GM21825 (cell line): ENCODE measurements around the gene SLC5A6.
"Not testable (repeated sequence)": the region's sequence is repeated elsewhere in the genome, so short reads cannot be mapped to it uniquely, and the experiment has no call there.

Experiments used
- ATAC-seq: cut with Tn5 transposase; IDR thresholded peaks from one replicate; pipeline ENCODE4 v1.9.1; 2021; ENCODE audit warnings: mild to moderate bottlenecking, moderate library complexity; ENCODE audit not compliant: unreplicated experiment

Gene SLC5A6

GRCh38 chr2:27177441-27178351, 34.4 kb downstream of the SLC5A6 start:
- ATAC-seq: no peak

- not testable (repeated sequence) for ATAC-seq
These were observed 36.3 kb downstream of the SLC5A6 start for GRCh38 chr2:27175781-27176180.

- ATAC-seq: no peak
These were observed 36.7 kb downstream of the SLC5A6 start for GRCh38 chr2:27175330-27175729.

GRCh38 chr2:27174638-27175037, 37.4 kb downstream of the SLC5A6 start:
- ATAC-seq: no peak

- no peak for ATAC-seq
These were observed 40.7 kb downstream of the SLC5A6 start for GRCh38 chr2:27171351-27171848.

- ATAC-seq: no peak
These were observed 41.3 kb downstream of the SLC5A6 start for GRCh38 chr2:27170581-27171337.

GRCh38 chr2:27164960-27165763, 46.9 kb downstream of the SLC5A6 start:
- no peak for ATAC-seq

- no peak for ATAC-seq
These were observed 49.6 kb downstream of the SLC5A6 start for GRCh38 chr2:27162151-27163121.

- no peak for ATAC-seq
These were observed 51.9 kb downstream of the SLC5A6 start for GRCh38 chr2:27160191-27160590.

GRCh38 chr2:27159271-27159670, 52.8 kb downstream of the SLC5A6 start:
- ATAC-seq: no peak

GRCh38 chr2:27158468-27158867, 53.6 kb downstream of the SLC5A6 start:
- no peak for ATAC-seq

GRCh38 chr2:27155069-27155520, 57.0 kb downstream of the SLC5A6 start:
- ATAC-seq: no peak

- ATAC-seq: no peak
These were observed 57.6 kb downstream of the SLC5A6 start for GRCh38 chr2:27154488-27154887.

- no peak for ATAC-seq
These were observed 59.1 kb downstream of the SLC5A6 start for GRCh38 chr2:27152796-27153464.

GRCh38 chr2:27152102-27152795, 59.8 kb downstream of the SLC5A6 start:
- no peak for ATAC-seq

GRCh38 chr2:27150639-27151230, 61.3 kb downstream of the SLC5A6 start:
- ATAC-seq: no peak
